Nephron (organoid): ENCODE results near the gene CKLF.

Source experiments
- H3K27ac Mint-ChIP-seq, 3 experiments: 2 replicates each; pipeline ENCODE4 v1.8.0; 2020; ENCODE audit warnings: mixed read lengths in 3 of 3, mild to moderate bottlenecking in 2 of 3, moderate library complexity in 1 of 3
- H3K27me3 Mint-ChIP-seq: 2 replicates; pipeline ENCODE4 v1.8.0; 2021; ENCODE audit warnings: low read depth, mild to moderate bottlenecking, moderate library complexity, mixed read lengths
- H3K36me3 Mint-ChIP-seq: 2 replicates; pipeline ENCODE4 v1.8.0; 2020; ENCODE audit warnings: low read depth, mixed read lengths
- H3K4me1 Mint-ChIP-seq: 2 replicates; pipeline ENCODE4 v1.8.0; 2020; ENCODE audit warnings: mixed read lengths
- H3K4me3 Mint-ChIP-seq, 3 experiments: 2 replicates each; pipeline ENCODE4 v1.8.0; 2020; ENCODE audit warnings: mild to moderate bottlenecking in 3 of 3, mixed read lengths in 3 of 3, moderate library complexity in 2 of 3
- H3K9me3 Mint-ChIP-seq: 2 replicates; pipeline ENCODE4 v1.8.0; 2020; ENCODE audit warnings: mixed read lengths
- TF ChIP-seq, protein P1 (sequence below), 3 experiments: fragments of 200-600 bp; sonication (generic); IDR thresholded peaks; one replicate each; pipeline ENCODE4 v1.5.0; 2021; ENCODE audit warnings: antibody characterized with exemption in 3 of 3; ENCODE audit not compliant: unreplicated experiment in 3 of 3

CKLF gene

DNA sequence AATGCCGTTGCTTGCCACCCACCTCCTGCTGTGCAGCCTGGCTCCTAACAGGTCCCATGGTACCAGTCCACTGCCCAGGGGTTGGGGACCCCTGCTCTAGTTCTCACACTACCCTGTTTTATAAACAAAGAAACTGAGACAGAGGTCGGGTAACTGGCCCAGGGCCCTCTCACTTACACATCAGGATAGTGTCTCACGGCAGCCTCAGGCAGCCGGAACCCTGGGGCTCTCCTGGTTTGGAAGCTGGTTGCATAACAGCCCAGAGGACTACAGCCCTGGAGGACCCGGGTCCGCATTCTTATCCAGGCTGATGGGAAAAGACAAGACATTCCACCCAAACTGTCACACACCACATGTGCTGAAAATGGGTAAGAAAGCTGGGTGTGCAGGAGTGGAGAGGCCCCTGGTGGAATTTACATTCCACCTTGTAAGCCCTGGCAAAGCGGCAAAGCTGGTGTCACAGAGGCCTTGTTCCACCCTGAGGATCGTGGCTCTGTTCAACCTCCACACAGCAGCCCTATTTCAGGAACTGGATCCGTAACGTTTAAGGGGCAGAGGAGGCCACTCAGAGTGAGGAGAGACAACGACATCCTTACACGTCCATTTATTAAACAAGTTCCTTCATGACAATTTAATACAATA is 61.9 kb downstream of the CKLF start:
- H3K36me3 Mint-ChIP-seq: peaks cover 64% of the 10 kb centered on the region
- no peaks in the 10 kb centered on the region for H3K27me3 Mint-ChIP-seq
- H3K27ac Mint-ChIP-seq: no peak overlapping the region
- TF ChIP-seq, protein P1, sequence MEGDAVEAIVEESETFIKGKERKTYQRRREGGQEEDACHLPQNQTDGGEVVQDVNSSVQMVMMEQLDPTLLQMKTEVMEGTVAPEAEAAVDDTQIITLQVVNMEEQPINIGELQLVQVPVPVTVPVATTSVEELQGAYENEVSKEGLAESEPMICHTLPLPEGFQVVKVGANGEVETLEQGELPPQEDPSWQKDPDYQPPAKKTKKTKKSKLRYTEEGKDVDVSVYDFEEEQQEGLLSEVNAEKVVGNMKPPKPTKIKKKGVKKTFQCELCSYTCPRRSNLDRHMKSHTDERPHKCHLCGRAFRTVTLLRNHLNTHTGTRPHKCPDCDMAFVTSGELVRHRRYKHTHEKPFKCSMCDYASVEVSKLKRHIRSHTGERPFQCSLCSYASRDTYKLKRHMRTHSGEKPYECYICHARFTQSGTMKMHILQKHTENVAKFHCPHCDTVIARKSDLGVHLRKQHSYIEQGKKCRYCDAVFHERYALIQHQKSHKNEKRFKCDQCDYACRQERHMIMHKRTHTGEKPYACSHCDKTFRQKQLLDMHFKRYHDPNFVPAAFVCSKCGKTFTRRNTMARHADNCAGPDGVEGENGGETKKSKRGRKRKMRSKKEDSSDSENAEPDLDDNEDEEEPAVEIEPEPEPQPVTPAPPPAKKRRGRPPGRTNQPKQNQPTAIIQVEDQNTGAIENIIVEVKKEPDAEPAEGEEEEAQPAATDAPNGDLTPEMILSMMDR (IDR thresholded peaks at IDR 0.05; ENCODE audit: unreplicated experiment in 3 of 3): no peak
- H3K4me3 Mint-ChIP-seq: no peak overlapping the region
- peaks cover 21% of the 10 kb centered on the region for H3K4me1 Mint-ChIP-seq
- H3K9me3 Mint-ChIP-seq: no peaks in the 10 kb centered on the region
